K562 (cell line): ENCODE results near the gene EVI5. TPM values are rescaled to one million over a fixed set of nuclear protein-coding genes. Genes with fewer than 3 reads are reported as not detected.

Experiments
- ATAC-seq: fragments of 200-7000 bp; cut with Tn5 transposase; 3 replicates; pipeline ENCODE4 v1.9.1; 2020; ENCODE audit warnings: moderate library complexity
- BruUV-seq: library from RNA; stranded (reverse); fragments of 400-500 nt; replicated peaks from 2 replicates; lab custom pipeline; 2021; lab: Mats Ljungman, UMichigan
- CTCF ChIA-PET: fragments of 300-600 bp; formaldehyde crosslinking; extraction: SDS; loops from one replicate; lab custom pipeline; 2021; ENCODE audit warnings: low intra/inter-chr PET ratio; lab: Yijun Ruan, JAX
- POLR2A ChIA-PET: fragments of 300-600, 350-650 bp; sonication (Branson Sonifier 250); formaldehyde crosslinking; extraction: SDS; loops from one replicate; lab custom pipeline; 2021; ENCODE audit warnings: antibody characterized with exemption, inconsistent platforms; lab: Yijun Ruan, JAX
- DNase-seq, 4 experiments: peaks; one replicate each; pipeline versions ENCODE4 v3.0.0 to v3.0.0-alpha.2; 2011 to 2018; ENCODE audit warnings: low spot score in 3 of 4, mixed read lengths in 3 of 4; ENCODE audit errors: extremely low read depth in 1 of 4
- FAIRE-seq: peaks from 2 replicates; lab custom pipeline; 2011; peaks lifted over from hg19 to GRCh38; lab: Jason Lieb, UNC
- H2AFZ ChIP-seq: 2 replicates; pipeline ENCODE4 v1.6.0; 2011; ENCODE audit warnings: low read depth, low read length, control low read depth, inconsistent platforms
- H3K27ac ChIP-seq: fragments of 200-600 bp; 3 replicates; pipeline ENCODE4 v1.8.0; 2011; ENCODE audit warnings: low read depth, mild to moderate bottlenecking, control low read depth, inconsistent platforms, low read length, moderate library complexity, mixed read lengths; ENCODE audit errors: extremely low read depth
- H3K27me3 ChIP-seq, 2 experiments: fragments of 300-600 bp in 1 of 2; 2 replicates in 1 of 2; 3 replicates in 1 of 2; pipeline versions ENCODE4 v1.6.0 to v1.8.0; 2011; ENCODE audit warnings: inconsistent platforms in 2 of 2, low read length in 2 of 2, mild to moderate bottlenecking in 1 of 2, mixed read lengths in 1 of 2, moderate library complexity in 1 of 2; ENCODE audit not compliant: control insufficient read depth in 2 of 2, insufficient read depth in 2 of 2
- H3K36me3 ChIP-seq: fragments of 300-600 bp; 3 replicates; pipeline ENCODE4 v1.8.0; 2011; ENCODE audit warnings: mild to moderate bottlenecking, low read length, inconsistent platforms; ENCODE audit not compliant: control insufficient read depth, insufficient read depth
- H3K4me1 ChIP-seq, 2 experiments: fragments of 200-600 bp in 1 of 2; replicated peaks in 1 of 2; 2 replicates in 1 of 2; 3 replicates in 1 of 2; pipeline versions ENCODE4 v1.5.1 to v1.8.0; 2011; ENCODE audit warnings: inconsistent platforms in 2 of 2, low read length in 2 of 2, mild to moderate bottlenecking in 1 of 2, mixed read lengths in 1 of 2, moderate library complexity in 1 of 2; ENCODE audit not compliant: control insufficient read depth in 2 of 2, insufficient read depth in 2 of 2
- H3K4me2 ChIP-seq: 2 replicates; pipeline ENCODE4 v1.6.1; 2011; ENCODE audit warnings: low read length, control low read depth, inconsistent platforms, mixed read lengths; ENCODE audit not compliant: insufficient read depth
- H3K4me3 ChIP-seq: fragments of 200-600 bp; sonication (generic), shearing (Covaris generic); 2 replicates; pipeline ENCODE4 v1.5.1; 2016; ENCODE audit warnings: control low read depth, inconsistent platforms
- H3K79me2 ChIP-seq: fragments of 200-600 bp; 3 replicates; pipeline ENCODE4 v1.8.0; 2011; ENCODE audit warnings: low read length, inconsistent platforms; ENCODE audit not compliant: control insufficient read depth, insufficient read depth
- H3K9ac ChIP-seq, 2 experiments: 2 replicates each; pipeline versions ENCODE4 v1.6.0 to v1.6.1; 2011; ENCODE audit warnings: low read depth in 2 of 2, low read length in 2 of 2, control low read depth in 1 of 2, inconsistent platforms in 1 of 2, mild to moderate bottlenecking in 1 of 2, mixed read lengths in 1 of 2; ENCODE audit not compliant: insufficient read depth in 1 of 2
- H3K9me1 ChIP-seq: one replicate; pipeline ENCODE4 v1.6.0; 2011; ENCODE audit warnings: inconsistent platforms, mild to moderate bottlenecking, low read length, moderate library complexity; ENCODE audit not compliant: control insufficient read depth, insufficient read depth
- H3K9me3 ChIP-seq: replicated peaks from 2 replicates; pipeline ENCODE4 v1.5.1; 2011; ENCODE audit warnings: low read depth, low read length, inconsistent platforms; ENCODE audit not compliant: control insufficient read depth, insufficient read depth
- H4K20me1 ChIP-seq: replicated peaks from 2 replicates; pipeline ENCODE4 v1.6.1; 2011; ENCODE audit warnings: low read length, inconsistent platforms, mixed read lengths; ENCODE audit not compliant: control insufficient read depth, insufficient read depth
- CBFA2T3 ChIP-seq: fragments of 450-650 bp; IDR thresholded peaks from 2 replicates; pipeline ENCODE4 v1.6.1; 2017
- EP300 ChIP-seq: IDR thresholded peaks from 2 replicates; pipeline ENCODE4 v1.6.1; 2012; ENCODE audit warnings: low read length, improper control_type of control experiment
- ETV1 ChIP-seq: fragments of 450-650 bp; conservative IDR thresholded peaks from 2 replicates; pipeline ENCODE4 v1.6.1; 2016; ENCODE audit warnings: missing genetic modification characterization, control low read depth, low read depth, missing compliant biosample characterization
- JUND ChIP-seq, 2 experiments: IDR thresholded peaks; 2 replicates in 1 of 2; 3 replicates in 1 of 2; pipeline ENCODE4 v1.6.1; 2011; ENCODE audit warnings: borderline replicate concordance in 2 of 2, low read depth in 2 of 2, low read length in 2 of 2, improper control_type of control experiment in 1 of 2, missing biosample characterization in 1 of 2, missing genetic modification characterization in 1 of 2, missing genetic modification reagents in 1 of 2
- KDM1A ChIP-seq, 2 experiments: fragments of 450-650 bp; IDR thresholded peaks; 2 replicates each; pipeline ENCODE4 v1.6.1; 2016; ENCODE audit warnings: mild to moderate bottlenecking in 2 of 2
- MBD2 ChIP-seq: sonication (generic); IDR thresholded peaks from 2 replicates; pipeline ENCODE4 v1.6.1; 2016; ENCODE audit warnings: low read depth, borderline replicate concordance
- MCM5 ChIP-seq: fragments of 450-650 bp; IDR thresholded peaks from 2 replicates; pipeline ENCODE4 v1.6.1; 2016; ENCODE audit warnings: low read depth
- MYC ChIP-seq, 2 experiments: fragments of 250-450 bp in 1 of 2; sonication (Bioruptor Pico) in 1 of 2; IDR thresholded peaks; 2 replicates each; pipeline versions ENCODE4 v1.5.1 to v1.6.1; 2012 to 2021; ENCODE audit warnings: low read depth in 2 of 2, borderline replicate concordance in 1 of 2, improper control_type of control experiment in 1 of 2, low read length in 1 of 2, mild to moderate bottlenecking in 1 of 2, moderate library complexity in 1 of 2
- POLR2G ChIP-seq: fragments of 200-400 bp; formaldehyde crosslinking; IDR thresholded peaks from 2 replicates; pipeline ENCODE4 v1.6.1; 2017; ENCODE audit warnings: low read depth, mild to moderate bottlenecking, antibody characterized with exemption, low read length, moderate library complexity
- RCOR1 ChIP-seq, 2 experiments: IDR thresholded peaks; 2 replicates each; pipeline ENCODE4 v1.6.1; 2012; ENCODE audit warnings: low read depth in 2 of 2, low read length in 2 of 2, borderline replicate concordance in 1 of 2, improper control_type of control experiment in 1 of 2
- TEAD2 ChIP-seq: fragments of 450-650 bp; IDR thresholded peaks from 2 replicates; pipeline ENCODE4 v1.6.1; 2016; ENCODE audit warnings: missing genetic modification characterization, control low read depth, missing compliant biosample characterization
- YY1 ChIP-seq, 3 experiments: IDR thresholded peaks; 2 replicates each; pipeline ENCODE4 v1.6.1; 2011; ENCODE audit warnings: low read length in 2 of 3, mild to moderate bottlenecking in 2 of 3, moderate library complexity in 2 of 3, borderline replicate concordance in 1 of 3, control low read depth in 1 of 3, low read depth in 1 of 3; ENCODE audit not compliant: insufficient read depth in 3 of 3, insufficient replicate concordance in 2 of 3, control insufficient read depth in 1 of 3, insufficient read length in 1 of 3; ENCODE audit errors: extremely low read depth in 1 of 3
- ZFP1 ChIP-seq: fragments of 450-650 bp; formaldehyde crosslinking; IDR thresholded peaks from 2 replicates; pipeline ENCODE4 v1.4.0; 2020; ENCODE audit warnings: mild to moderate bottlenecking, mixed read lengths
- ZNF175 ChIP-seq: fragments of 200-800 bp; sonication (Bioruptor generic); IDR thresholded peaks from 2 replicates; pipeline ENCODE4 v1.6.1; 2016; ENCODE audit warnings: low read depth, mild to moderate bottlenecking, missing genetic modification characterization, missing compliant biosample characterization
- ZNF282 ChIP-seq: sonication (generic); formaldehyde crosslinking; IDR thresholded peaks from 2 replicates; pipeline ENCODE4 v1.8.1; 2023; ENCODE audit warnings: missing genetic modification reagents
- ZNF347 ChIP-seq: fragments of 450-650 bp; formaldehyde crosslinking; IDR thresholded peaks from 2 replicates; pipeline ENCODE4 v1.4.0; 2020; ENCODE audit warnings: low read depth, mild to moderate bottlenecking, moderate library complexity
- WGBS: fragments of 100-300 bp; shearing (Covaris generic); methylation state at CpG from one replicate; pipeline ENCODE4 v1.1.6; 2016; ENCODE audit warnings: low coverage, mixed read lengths; ENCODE audit not compliant: insufficient coverage; ENCODE audit errors: missing lambda C conversion rate; 5-methylcytosine and 5-hydroxymethylcytosine counted together
- in situ Hi-C: fragments of 300-500 bp; cut with MboI; formaldehyde crosslinking; loops from 4 replicates; pipeline ENCODE4 v1.15.0; 2018; ENCODE audit warnings: inconsistent platforms, mixed read lengths
- intact Hi-C: fragments of 100-400 bp; cut with micrococcal nuclease; formaldehyde crosslinking; loops from 2 replicates; pipeline ENCODE4 v1.14.2; 2022
- polyA plus RNA-seq, 8 experiments: library from polyadenylated mRNA; depleted of rRNA in 4 of 8; stranded (reverse) in 5 of 8; unstranded in 3 of 8; fragments of >200 nt; fragmentation: Nextera tagmentation in 2 of 8; fragmentation: Illumina TruSeq in 1 of 8; extraction: Ambion mirVana in 2 of 8; extraction: Trizol in 1 of 8; gene quantifications; 2 replicates each; pipeline versions ENCODE4 v1.2.1 to v1.2.3, GENCODE V29; 2011 to 2014; ENCODE audit warnings: inconsistent platforms in 1 of 8, missing spikeins in 1 of 8
- total RNA-seq, 7 experiments: library from RNA; depleted of rRNA in 6 of 7; stranded (reverse); fragments of >200 nt in 6 of 7; fragmentation: Illumina TruSeq in 2 of 7; extraction: Trizol in 2 of 7; gene quantifications; 2 replicates each; pipeline versions ENCODE4 v1.2.1 to v1.2.3, GENCODE V29; 2011 to 2021; ENCODE audit warnings: low replicate concordance in 1 of 7
- TF ChIP-seq, protein P1 (sequence below): fragments of 250-450 bp; sonication (Bioruptor Pico); IDR thresholded peaks from 2 replicates; pipeline ENCODE4 v1.9.0; 2021; ENCODE audit warnings: mild to moderate bottlenecking
- TF ChIP-seq, protein P2 (sequence below): sonication (generic); formaldehyde crosslinking; IDR thresholded peaks from 2 replicates; pipeline ENCODE4 v1.9.0; 2022; ENCODE audit warnings: mild to moderate bottlenecking, missing genetic modification reagents
- TF ChIP-seq, protein P3 (sequence below): sonication (generic); IDR thresholded peaks from 2 replicates; pipeline ENCODE4 v1.6.1; 2016

Gene EVI5
- total and polyA plus RNA-seq, 9 of the 15 experiments (the other 6 are each of a cell fraction or from before 2014, with no cell fraction given), result 1.7 to 50.1 (median 13.7) TPM

DNA sequence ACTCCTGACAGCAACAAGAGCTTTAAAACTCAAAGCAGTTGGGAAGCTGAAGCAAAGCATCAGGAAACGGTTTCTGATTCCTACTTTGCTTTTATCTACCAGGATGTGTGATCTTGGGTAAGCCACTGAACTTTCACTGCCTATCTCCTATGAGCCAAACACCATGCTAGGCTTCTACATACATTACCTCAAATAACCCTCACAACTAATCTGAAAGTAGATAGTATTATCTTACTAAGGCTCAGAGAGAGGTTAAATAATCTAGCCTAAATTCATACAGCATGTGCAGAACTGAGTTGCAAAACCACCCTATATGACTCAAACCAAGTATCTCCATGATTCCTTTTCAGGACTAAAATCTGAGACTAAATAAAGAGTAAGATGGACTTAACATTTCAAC, 83.8 kb downstream of the EVI5 start:
- POLR2A ChIA-PET, result interaction anchor here (0.7 to 1.6 kb wide), 5 partner anchors 9 to 900 kb away, joined by 3 read pairs; no protein-coding TSS in a partner anchor
- Histone ChIP-seq H3K4me1 (peaks cover 2 to 11% of the 10 kb centered on the region in 2 experiments; a peak in 3 of 5 replicates), H3K36me3 (peaks cover 12% of the 10 kb centered on the region; the same call in 2 of the 3 replicates), H3K4me2 (no peak overlapping the region), H3K79me2 (peaks cover 4% of the 10 kb centered on the region; the same call in 1 of the 3 replicates), H3K27ac (no peak overlapping the region), H2AFZ (no peak overlapping the region), H3K9ac (no peak overlapping the region), H3K9me1 (no peaks in the 10 kb centered on the region), H3K4me3 (no peak overlapping the region), H3K27me3 (no peaks in the 10 kb centered on the region), H4K20me1 (no peaks in the 10 kb centered on the region), H3K9me3 (no peaks in the 10 kb centered on the region)
- intact Hi-C loops (no loop called here), in situ Hi-C loops (no loop called here)
- no TSS peak for BruUV-seq
- no peak for DNase-seq
- peak; percentile 40; the same call in 1 of the 3 replicates for ATAC-seq
- WGBS, result 0% methylated on average over 1 of the region's 1 CpG
- FAIRE-seq, result no peak
- CTCF ChIA-PET, result no interaction called here
- TF ChIP-seq MCM5, result no peak
- no peak for TF ChIP-seq ZNF175
- TF ChIP-seq ZNF282 (CRISPR knock-in tag), result no peak
- TF ChIP-seq JUND (IDR thresholded peaks at IDR 0.05; ENCODE audit: borderline replicate concordance, low read depth, low read length), result 0 out of 2 replicates have a peak, but pooled peaks have one; percentile 25
- no peak; the same call in 2 of the 3 replicates for TF ChIP-seq JUND (tag; IDR thresholded peaks at IDR 0.05; ENCODE audit: borderline replicate concordance, low read depth, low read length)
- TF ChIP-seq EP300, result peak; percentile 40
- TF ChIP-seq MBD2, result no peak
- TF ChIP-seq CBFA2T3, result peak; percentile 56
- TF ChIP-seq TEAD2 (tag), result no peak
- TF ChIP-seq, protein P1, sequence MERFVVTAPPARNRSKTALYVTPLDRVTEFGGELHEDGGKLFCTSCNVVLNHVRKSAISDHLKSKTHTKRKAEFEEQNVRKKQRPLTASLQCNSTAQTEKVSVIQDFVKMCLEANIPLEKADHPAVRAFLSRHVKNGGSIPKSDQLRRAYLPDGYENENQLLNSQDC (CRISPR knock-in tag), result no peak
- no peak for TF ChIP-seq POLR2G
- TF ChIP-seq ETV1 (tag), result peak; percentile 44; the same call in 1 of the 2 replicates
- TF ChIP-seq, protein P2, sequence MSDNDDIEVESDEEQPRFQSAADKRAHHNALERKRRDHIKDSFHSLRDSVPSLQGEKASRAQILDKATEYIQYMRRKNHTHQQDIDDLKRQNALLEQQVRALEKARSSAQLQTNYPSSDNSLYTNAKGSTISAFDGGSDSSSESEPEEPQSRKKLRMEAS (CRISPR knock-in tag), result no peak
- peak; percentile 54 to 65; a peak in 2 of 4 replicates for TF ChIP-seq KDM1A (IDR thresholded peaks at IDR 0.05)
- TF ChIP-seq ZFP1 (CRISPR knock-in tag), result no peak
- no peak for TF ChIP-seq YY1 (IDR thresholded peaks at IDR 0.05; ENCODE audit: borderline replicate concordance in 1 of 3, control insufficient read depth in 1 of 3, extremely low read depth in 1 of 3, insufficient read depth in 3 of 3, insufficient read length in 1 of 3, insufficient replicate concordance in 2 of 3, low read depth in 1 of 3, low read length in 2 of 3)
- peak; percentile 25; the same call in 1 of the 2 replicates for TF ChIP-seq MYC (IDR thresholded peaks at IDR 0.05; ENCODE audit: low read depth, low read length)
- TF ChIP-seq MYC (CRISPR knock-in tag; IDR thresholded peaks at IDR 0.05; ENCODE audit: borderline replicate concordance, low read depth), result no peak
- TF ChIP-seq, protein P3, sequence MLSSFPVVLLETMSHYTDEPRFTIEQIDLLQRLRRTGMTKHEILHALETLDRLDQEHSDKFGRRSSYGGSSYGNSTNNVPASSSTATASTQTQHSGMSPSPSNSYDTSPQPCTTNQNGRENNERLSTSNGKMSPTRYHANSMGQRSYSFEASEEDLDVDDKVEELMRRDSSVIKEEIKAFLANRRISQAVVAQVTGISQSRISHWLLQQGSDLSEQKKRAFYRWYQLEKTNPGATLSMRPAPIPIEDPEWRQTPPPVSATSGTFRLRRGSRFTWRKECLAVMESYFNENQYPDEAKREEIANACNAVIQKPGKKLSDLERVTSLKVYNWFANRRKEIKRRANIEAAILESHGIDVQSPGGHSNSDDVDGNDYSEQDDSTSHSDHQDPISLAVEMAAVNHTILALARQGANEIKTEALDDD, result peak; percentile 86
- TF ChIP-seq RCOR1 (IDR thresholded peaks at IDR 0.05; ENCODE audit: borderline replicate concordance in 1 of 2, low read depth in 2 of 2, low read length in 2 of 2), result peak in 1 of 2 experiments; percentile 80; a peak in 2 of 4 replicates
- TF ChIP-seq ZNF347 (CRISPR knock-in tag), result no peak
